GM18526 (cell line): ENCODE results near the gene TAF1B.

Experiments used
- POLR2A ChIP-seq: IDR thresholded peaks from 3 replicates; pipeline ENCODE4 v1.6.1; 2011; ENCODE audit not compliant: insufficient read length; ENCODE audit errors: extremely low read depth

Gene TAF1B

GRCh38 chr2:9885036-9885684 is 41.9 kb downstream of the TAF1B start:
- TF ChIP-seq POLR2A = no peak

DNA sequence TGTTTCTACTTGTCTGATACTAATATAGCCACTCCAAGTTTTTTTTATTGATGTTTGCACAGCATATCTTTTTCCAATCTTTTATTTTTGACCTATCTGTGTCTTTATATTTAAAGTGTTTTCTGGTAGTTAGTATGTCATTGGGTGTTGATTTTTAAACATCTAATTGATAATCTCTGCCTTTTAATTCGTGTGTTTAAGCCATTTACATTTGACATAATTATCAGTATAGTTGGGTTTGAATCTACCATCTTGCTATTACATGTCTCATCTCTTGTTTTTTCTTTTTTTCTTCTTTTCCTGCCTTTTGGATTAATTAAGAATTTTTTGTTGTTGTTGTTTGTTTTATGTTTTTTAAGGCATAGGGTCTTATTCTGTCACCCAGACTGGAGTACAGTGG is 44.2 kb downstream of the TAF1B start:
- no peak for TF ChIP-seq POLR2A

DNA sequence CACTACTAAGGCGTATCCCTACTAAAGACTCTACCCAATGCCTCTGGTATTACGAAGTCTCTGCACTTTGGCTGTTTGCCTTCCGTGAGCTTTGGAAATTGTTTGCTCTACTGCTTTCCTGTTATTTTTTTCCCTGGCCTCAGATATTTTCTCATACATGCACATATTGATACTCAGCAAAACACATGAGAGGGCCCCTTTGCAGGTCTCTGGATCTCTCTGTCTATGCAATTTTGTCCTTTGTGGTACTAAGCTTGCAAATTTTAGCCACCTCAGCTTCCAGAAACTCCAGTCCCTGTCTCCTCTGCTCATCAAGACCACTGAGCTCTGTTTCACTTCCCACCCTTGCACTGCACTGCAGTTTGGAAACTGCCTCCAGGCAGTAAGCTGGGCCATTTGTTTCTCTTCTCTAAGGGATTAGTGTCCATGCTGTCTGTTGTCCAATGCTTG is 46.6 kb downstream of the TAF1B start:
- TF ChIP-seq POLR2A = no peak

DNA sequence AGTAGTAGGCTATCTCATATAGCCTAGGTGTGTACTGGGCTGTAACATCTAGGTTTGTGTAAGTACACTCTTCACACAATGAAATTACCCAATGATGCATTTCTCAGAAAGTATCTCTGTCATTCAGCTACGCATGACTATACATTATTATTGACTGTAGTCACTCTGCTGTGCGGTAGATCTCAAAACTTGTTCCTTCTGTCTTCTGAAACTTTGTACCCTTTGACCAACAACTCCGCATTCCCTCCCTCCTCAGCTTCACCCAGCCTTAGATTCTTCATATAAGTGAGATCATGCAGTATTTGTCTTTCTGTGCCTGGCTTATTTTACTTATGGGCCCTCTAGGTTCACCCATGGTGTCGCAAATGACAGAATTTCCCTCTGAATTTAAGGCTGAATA is 49.0 kb downstream of the TAF1B start:
- TF ChIP-seq POLR2A = no peak

DNA sequence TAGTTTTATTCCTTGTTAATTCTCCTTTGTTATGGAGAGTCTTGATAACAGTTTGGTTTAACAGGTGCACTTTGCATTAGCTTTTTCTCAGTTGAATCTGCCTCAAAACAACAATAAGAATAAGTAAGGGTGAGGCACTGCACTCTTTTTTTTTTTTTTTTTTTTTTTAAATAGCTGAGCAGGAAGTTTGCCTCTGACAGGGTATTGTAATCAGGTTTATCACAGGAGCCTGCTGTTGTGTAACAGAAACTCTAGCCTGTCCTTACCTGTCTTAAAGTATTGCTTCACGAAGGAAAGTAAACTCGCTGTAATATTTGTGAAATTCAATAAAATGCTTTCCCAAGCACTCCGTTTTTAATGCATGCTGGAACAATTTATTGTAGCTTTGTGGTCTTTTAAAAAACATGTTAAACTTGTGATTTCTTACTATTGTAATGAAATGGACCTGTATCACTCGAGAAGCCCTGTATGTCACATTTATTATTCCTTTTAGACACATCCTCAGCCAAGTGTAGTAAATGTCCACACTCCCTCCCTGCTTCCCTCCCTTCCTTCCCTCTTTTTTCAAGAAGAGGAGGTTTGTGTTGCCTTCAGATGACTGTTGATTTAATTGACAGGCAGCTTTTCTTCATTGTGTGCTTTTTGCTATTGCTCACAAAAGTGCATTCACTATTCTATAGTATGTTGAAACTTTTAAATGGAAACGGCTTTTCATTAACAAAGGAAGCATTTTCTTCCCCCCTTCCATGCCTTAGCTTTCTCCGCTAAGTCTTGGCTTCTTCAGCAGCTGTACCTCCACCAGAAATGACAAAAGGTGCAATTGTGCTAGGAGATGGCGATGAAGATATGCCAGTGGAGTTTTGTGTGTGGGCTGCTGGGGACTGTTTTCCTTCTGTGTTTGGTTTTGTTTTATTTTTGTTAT is 52.7 kb downstream of the TAF1B start:
- no peak for TF ChIP-seq POLR2A

DNA sequence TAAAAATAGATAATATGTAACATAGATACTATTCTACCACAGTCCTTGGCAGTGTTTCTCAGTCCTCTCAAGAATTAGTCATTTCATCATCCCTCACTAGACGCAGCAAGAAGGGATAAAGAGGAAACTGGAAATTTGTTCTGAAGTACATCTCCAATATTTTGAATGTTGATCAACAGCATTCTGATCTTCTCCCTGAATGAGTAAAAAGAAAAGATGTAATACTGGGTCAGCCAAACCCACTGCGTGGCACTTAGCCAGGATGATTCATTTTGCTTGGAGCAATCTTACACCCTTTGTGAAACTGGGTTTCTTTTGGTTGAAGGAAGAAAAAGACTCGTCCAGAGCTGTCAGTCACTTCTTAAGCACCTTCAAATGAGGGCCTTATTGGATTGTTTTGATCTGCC is 54.1 kb downstream of the TAF1B start:
- TF ChIP-seq POLR2A = no peak

- no peak for TF ChIP-seq POLR2A
Measured at GRCh38 chr2:9897846-9898245, 54.6 kb downstream of the TAF1B start.

DNA sequence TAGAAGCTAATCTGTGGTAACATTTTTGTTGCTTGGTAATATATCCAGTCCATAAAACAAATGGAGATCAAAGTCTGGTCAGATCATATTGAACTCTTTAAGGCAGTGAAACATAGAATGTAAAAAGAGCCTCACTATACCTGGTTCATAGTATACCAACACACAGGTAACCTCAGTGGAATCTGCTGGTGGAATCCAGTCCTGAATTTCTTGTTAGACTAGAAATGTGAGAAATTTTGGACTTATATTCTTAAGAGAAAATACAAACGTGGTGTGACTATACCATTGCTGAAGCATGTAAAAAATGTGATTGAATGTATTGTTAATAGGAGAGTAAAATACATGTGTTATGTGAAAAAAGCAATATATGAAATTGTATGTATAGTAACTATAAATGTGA is 62.1 kb downstream of the TAF1B start:
- TF ChIP-seq POLR2A = no peak

DNA sequence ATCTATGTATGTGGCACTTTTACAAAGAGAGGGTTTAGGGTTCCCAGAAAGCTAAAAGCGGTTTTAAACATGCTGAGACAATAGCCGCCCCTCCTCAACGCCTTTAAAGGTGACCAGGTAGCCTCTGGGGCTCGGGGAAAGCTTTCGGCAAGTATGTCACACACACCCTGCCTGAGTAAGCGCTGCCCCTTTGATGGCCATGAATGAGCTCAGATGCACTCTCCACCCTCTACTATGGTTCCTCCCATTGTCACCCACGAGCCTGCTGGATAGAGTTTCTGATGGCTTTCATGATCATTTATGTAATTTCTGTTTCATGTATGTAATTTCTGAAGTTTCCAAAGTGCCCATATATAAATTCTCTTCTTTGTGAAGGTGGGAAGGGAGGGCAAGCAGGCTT is 64.1 kb downstream of the TAF1B start:
- TF ChIP-seq POLR2A = no peak

- no peak for TF ChIP-seq POLR2A
Measured at GRCh38 chr2:9908639-9909038, 65.4 kb downstream of the TAF1B start.

GRCh38 chr2:9909106-9909505 is 65.8 kb downstream of the TAF1B start:
- TF ChIP-seq POLR2A = no peak

DNA sequence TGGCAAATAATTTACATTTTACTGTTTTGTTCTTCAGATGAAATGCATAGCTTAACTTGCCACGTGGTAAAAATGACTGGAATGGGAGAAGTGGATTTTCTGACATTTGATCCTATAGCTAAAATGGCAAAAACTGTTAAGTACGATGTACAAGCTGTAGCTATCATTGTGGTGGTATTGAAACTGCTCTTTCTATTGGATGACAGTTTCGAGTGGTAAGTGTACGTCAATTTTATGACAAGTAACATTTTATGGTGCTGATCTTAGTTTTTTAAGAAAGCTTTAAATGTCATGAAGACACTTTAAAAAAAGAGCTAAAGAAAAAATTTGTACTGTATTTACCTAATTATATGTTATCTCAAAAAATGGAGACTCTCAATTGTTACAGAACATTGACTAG is 67.4 kb downstream of the TAF1B start:
- no peak for TF ChIP-seq POLR2A

GRCh38 chr2:9912468-9912867 is 69.2 kb downstream of the TAF1B start:
- TF ChIP-seq POLR2A = no peak

GRCh38 chr2:9914384-9915065 is 71.3 kb downstream of the TAF1B start:
- TF ChIP-seq POLR2A = no peak

GRCh38 chr2:9918275-9918674 is 75.0 kb downstream of the TAF1B start:
- TF ChIP-seq POLR2A = no peak

- no peak for TF ChIP-seq POLR2A
Measured at GRCh38 chr2:9919512-9919911, 76.2 kb downstream of the TAF1B start.
